Endodermal cell (in vitro differentiated cells): Measurements from ENCODE around the gene ATP6V0B. TPM values are rescaled to one million over a fixed set of nuclear protein-coding genes. Genes with fewer than 3 reads are reported as not detected.

Experiments
- DNase-seq: peaks from one replicate; pipeline ENCODE4 v3.0.0-alpha.2; 2017
- H3K27ac ChIP-seq: 2 replicates; pipeline ENCODE4 v1.5.1; 2013; ENCODE audit warnings: mild to moderate bottlenecking, low read depth, low read length, moderate library complexity
- H3K27me3 ChIP-seq: 2 replicates; pipeline ENCODE4 v1.6.1; 2013; ENCODE audit warnings: mild to moderate bottlenecking, low read length, moderate library complexity; ENCODE audit not compliant: insufficient read depth, control insufficient read depth, poor library complexity, severe bottlenecking
- H3K36me3 ChIP-seq: 2 replicates; pipeline ENCODE4 v1.7.0; 2013; ENCODE audit warnings: mild to moderate bottlenecking, low read length, moderate library complexity; ENCODE audit not compliant: control insufficient read depth, insufficient read depth
- H3K4me1 ChIP-seq: one replicate; pipeline ENCODE4 v1.7.0; 2013; ENCODE audit warnings: low read length; ENCODE audit not compliant: control insufficient read depth, insufficient read depth
- H3K4me3 ChIP-seq: 2 replicates; pipeline ENCODE4 v1.5.1; 2013; ENCODE audit warnings: mild to moderate bottlenecking, low read length, moderate library complexity
- H3K9ac ChIP-seq: 2 replicates; pipeline ENCODE4 v1.6.1; 2013; ENCODE audit warnings: mild to moderate bottlenecking, low read length, moderate library complexity; ENCODE audit not compliant: poor library complexity, severe bottlenecking; ENCODE audit errors: extremely low read depth
- H3K9me3 ChIP-seq: 2 replicates; pipeline ENCODE4 v1.6.1; 2013; ENCODE audit warnings: mild to moderate bottlenecking, low read length, moderate library complexity; ENCODE audit not compliant: control insufficient read depth
- H3K27ac Mint-ChIP-seq: 2 replicates; pipeline ENCODE4 v1.8.0; 2020; ENCODE audit warnings: mixed read lengths
- H3K27me3 Mint-ChIP-seq: 2 replicates; pipeline ENCODE4 v1.8.0; 2021; ENCODE audit warnings: mild to moderate bottlenecking, mixed read lengths; ENCODE audit not compliant: insufficient read depth
- H3K36me3 Mint-ChIP-seq: 2 replicates; pipeline ENCODE4 v1.8.0; 2020; ENCODE audit warnings: low read depth, mixed read lengths
- H3K4me1 Mint-ChIP-seq: 2 replicates; pipeline ENCODE4 v1.8.0; 2020; ENCODE audit warnings: mixed read lengths
- H3K4me3 Mint-ChIP-seq: 2 replicates; pipeline ENCODE4 v1.8.0; 2020; ENCODE audit warnings: mild to moderate bottlenecking, moderate library complexity, mixed read lengths
- H3K9me3 Mint-ChIP-seq: 2 replicates; pipeline ENCODE4 v1.8.0; 2020; ENCODE audit warnings: mild to moderate bottlenecking, mixed read lengths
- WGBS, 2 experiments: methylation state at CpG; one replicate each; pipeline versions ENCODE4 v1.1.5 to v1.1.7; 2013; ENCODE audit warnings: missing lambda C conversion rate in 2 of 2, mixed read lengths in 1 of 2; ENCODE audit not compliant: insufficient coverage in 1 of 2, insufficient read length in 1 of 2; 5-methylcytosine and 5-hydroxymethylcytosine counted together
- total RNA-seq, 2 donors: library from RNA; stranded (reverse); fragmentation: NEBNext Ultra II Directional in 1 of 2; extraction: Animal tissue kit (Norgen Biotek cat#: 25700) in 1 of 2; gene quantifications; 2 replicates in 1 of 2; 3 replicates in 1 of 2; pipeline ENCODE4 v1.2.1, GENCODE V29; 2021
- TF ChIP-seq, protein P1 (sequence below): fragments of 200-600 bp; sonication (generic); conservative IDR thresholded peaks from 2 replicates; pipeline ENCODE4 v1.5.0; 2021; ENCODE audit warnings: antibody characterized with exemption, mild to moderate bottlenecking

The ATP6V0B gene
- total RNA-seq, 2 donors from 2014 or later = 108 to 116 TPM

DNA sequence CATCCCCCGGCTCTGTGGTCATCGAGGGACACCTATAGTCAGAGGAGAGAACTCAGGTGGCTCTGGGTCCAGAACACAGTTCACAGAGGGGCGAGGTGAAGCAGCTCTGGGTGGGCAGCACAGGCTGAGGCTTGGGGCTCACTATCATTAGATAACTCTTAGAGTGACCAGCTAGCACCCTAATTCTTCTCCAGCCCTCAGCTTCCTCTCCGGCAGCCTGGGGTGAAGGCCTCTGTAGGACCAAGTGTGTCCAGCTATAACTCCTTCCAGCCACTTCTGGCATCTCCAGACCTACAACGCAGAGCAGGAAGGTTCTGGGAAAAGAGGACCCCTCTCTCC is 39.8 kb upstream of the ATP6V0B start:
- H3K36me3 Mint-ChIP-seq = no peaks in the 10 kb centered on the region

DNA sequence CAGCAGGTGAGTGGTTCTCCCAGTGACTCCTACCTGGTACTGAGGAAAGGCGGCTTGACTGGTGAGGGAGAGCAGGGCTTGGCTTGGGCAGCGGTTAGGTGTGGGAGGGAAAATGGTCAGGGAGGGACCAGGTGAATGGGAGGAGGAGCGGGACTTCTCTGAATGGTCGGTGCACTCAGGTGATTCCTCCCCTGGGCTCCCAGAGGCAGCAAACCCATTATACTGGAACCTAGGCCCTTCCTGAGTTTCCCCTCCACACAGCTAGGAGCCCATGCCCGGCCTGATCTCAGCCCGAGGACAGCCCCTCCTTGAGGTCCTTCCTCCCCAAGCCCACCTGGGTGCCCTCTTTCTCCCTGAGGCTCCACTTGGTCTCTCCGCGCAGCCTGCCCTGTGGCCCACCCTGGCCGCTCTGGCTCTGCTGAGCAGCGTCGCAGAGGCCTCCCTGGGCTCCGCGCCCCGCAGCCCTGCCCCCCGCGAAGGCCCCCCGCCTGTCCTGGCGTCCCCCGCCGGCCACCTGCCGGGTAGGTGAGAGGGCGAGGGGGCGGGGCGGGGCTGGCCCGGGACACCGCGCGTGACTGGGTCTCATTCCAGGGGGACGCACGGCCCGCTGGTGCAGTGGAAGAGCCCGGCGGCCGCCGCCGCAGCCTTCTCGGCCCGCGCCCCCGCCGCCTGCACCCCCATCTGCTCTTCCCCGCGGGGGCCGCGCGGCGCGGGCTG is 38.9 kb upstream of the ATP6V0B start:
- WGBS, 2 experiments = 14 to 69% methylated on average over 4 to 48 of the region's 48 CpGs
- Histone ChIP-seq H3K27ac (no peak overlapping the region), H3K4me1 (no peaks in the 10 kb centered on the region), H3K4me3 (peak overlapping the region; percentile 57), H3K9ac (no peak overlapping the region), H3K27me3 (peaks cover 41% of the 10 kb centered on the region), H3K9me3 (no peaks in the 10 kb centered on the region), H3K36me3 (no peaks in the 10 kb centered on the region)
- TF ChIP-seq, protein P1, sequence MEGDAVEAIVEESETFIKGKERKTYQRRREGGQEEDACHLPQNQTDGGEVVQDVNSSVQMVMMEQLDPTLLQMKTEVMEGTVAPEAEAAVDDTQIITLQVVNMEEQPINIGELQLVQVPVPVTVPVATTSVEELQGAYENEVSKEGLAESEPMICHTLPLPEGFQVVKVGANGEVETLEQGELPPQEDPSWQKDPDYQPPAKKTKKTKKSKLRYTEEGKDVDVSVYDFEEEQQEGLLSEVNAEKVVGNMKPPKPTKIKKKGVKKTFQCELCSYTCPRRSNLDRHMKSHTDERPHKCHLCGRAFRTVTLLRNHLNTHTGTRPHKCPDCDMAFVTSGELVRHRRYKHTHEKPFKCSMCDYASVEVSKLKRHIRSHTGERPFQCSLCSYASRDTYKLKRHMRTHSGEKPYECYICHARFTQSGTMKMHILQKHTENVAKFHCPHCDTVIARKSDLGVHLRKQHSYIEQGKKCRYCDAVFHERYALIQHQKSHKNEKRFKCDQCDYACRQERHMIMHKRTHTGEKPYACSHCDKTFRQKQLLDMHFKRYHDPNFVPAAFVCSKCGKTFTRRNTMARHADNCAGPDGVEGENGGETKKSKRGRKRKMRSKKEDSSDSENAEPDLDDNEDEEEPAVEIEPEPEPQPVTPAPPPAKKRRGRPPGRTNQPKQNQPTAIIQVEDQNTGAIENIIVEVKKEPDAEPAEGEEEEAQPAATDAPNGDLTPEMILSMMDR = no peak
- peak overlapping the region; percentile 63 for H3K4me3 Mint-ChIP-seq
- peaks cover 44% of the 10 kb centered on the region for H3K27me3 Mint-ChIP-seq
- peak overlapping the region; percentile 83 for H3K27ac Mint-ChIP-seq
- H3K4me1 Mint-ChIP-seq = peaks cover 16% of the 10 kb centered on the region
- peak; percentile 86 for DNase-seq
- no peaks in the 10 kb centered on the region for H3K36me3 Mint-ChIP-seq
- H3K9me3 Mint-ChIP-seq = no peaks in the 10 kb centered on the region

More for the DNA sequence above, 39.8 kb upstream of the ATP6V0B start:
- Histone ChIP-seq H3K36me3 (no peaks in the 10 kb centered on the region), H3K4me1 (no peaks in the 10 kb centered on the region), H3K27me3 (peaks cover 38% of the 10 kb centered on the region), H3K4me3 (no peak overlapping the region), H3K9me3 (no peaks in the 10 kb centered on the region), H3K9ac (no peak overlapping the region), H3K27ac (no peak overlapping the region)
- Mint-ChIP-seq H3K4me1 (peaks cover 16% of the 10 kb centered on the region), H3K27ac (no peak overlapping the region), H3K4me3 (peak overlapping the region; percentile 63), H3K27me3 (peaks cover 44% of the 10 kb centered on the region), H3K9me3 (no peaks in the 10 kb centered on the region)
- DNase-seq = no peak
- WGBS, 2 experiments = 41 to 47% methylated on average over 5 of the region's 5 CpGs
- TF ChIP-seq, protein P1 = no peak

DNA sequence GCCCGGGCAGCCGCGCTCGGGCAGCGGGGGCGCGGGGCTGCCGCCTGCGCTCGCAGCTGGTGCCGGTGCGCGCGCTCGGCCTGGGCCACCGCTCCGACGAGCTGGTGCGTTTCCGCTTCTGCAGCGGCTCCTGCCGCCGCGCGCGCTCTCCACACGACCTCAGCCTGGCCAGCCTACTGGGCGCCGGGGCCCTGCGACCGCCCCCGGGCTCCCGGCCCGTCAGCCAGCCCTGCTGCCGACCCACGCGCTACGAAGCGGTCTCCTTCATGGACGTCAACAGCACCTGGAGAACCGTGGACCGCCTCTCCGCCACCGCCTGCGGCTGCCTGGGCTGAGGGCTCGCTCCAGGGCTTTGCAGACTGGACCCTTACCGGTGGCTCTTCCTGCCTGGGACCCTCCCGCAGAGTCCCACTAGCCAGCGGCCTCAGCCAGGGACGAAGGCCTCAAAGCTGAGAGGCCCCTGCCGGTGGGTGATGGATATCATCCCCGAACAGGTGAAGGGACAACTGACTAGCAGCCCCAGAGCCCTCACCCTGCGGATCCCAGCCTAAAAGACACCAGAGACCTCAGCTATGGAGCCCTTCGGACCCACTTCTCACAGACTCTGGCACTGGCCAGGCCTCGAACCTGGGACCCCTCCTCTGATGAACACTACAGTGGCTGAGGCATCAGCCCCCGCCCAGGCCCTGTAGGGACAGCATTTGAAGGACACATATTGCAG is 38.2 kb upstream of the ATP6V0B start:
- Histone ChIP-seq H3K4me3 (peak overlapping the region; percentile 77), H3K36me3 (no peaks in the 10 kb centered on the region), H3K27ac (no peak overlapping the region), H3K9me3 (no peaks in the 10 kb centered on the region), H3K4me1 (no peaks in the 10 kb centered on the region), H3K9ac (no peak overlapping the region), H3K27me3 (peaks cover 40% of the 10 kb centered on the region)
- Mint-ChIP-seq H3K4me1 (peaks cover 16% of the 10 kb centered on the region), H3K4me3 (peak overlapping the region; percentile 63), H3K27ac (no peak overlapping the region), H3K27me3 (peaks cover 40% of the 10 kb centered on the region), H3K9me3 (no peaks in the 10 kb centered on the region), H3K36me3 (no peaks in the 10 kb centered on the region)
- TF ChIP-seq, protein P1 = peak; percentile 65
- DNase-seq = peak; percentile 87
- 7 to 27% methylated on average over 20 to 56 of the region's 56 CpGs for WGBS, 2 experiments
